Gastrocnemius medialis (tissue), 4 donors: ENCODE results near the gene ERBIN.
"Not testable (repeated sequence)": the region's sequence is repeated elsewhere in the genome, so short reads cannot be mapped to it uniquely, and the experiment has no call there.

Source experiments
- POLR2A ChIP-seq, 2 donors: fragments of 450-650 bp; IDR thresholded peaks; one replicate each; pipeline ENCODE4 v1.6.1; 2017; ENCODE audit warnings: antibody characterized with exemption in 2 of 2, mild to moderate bottlenecking in 2 of 2, moderate library complexity in 2 of 2
- TF ChIP-seq, protein P1 (sequence below), 5 experiments: fragments of 450-650 bp in 3 of 5; fragments of 200-600 bp in 2 of 5; sonication (generic) in 2 of 5; IDR thresholded peaks in 4 of 5; conservative IDR thresholded peaks in 1 of 5; 1 replicate in 4 of 5; 2 replicates in 1 of 5; pipeline ENCODE4 v1.5.1; 2016 to 2019; ENCODE audit warnings: antibody characterized with exemption in 5 of 5, mild to moderate bottlenecking in 3 of 5, moderate library complexity in 3 of 5

GRCh38 chr5:65892024-65892423 lies 34.4 kb upstream of the ERBIN start:
- TF ChIP-seq, protein P1, sequence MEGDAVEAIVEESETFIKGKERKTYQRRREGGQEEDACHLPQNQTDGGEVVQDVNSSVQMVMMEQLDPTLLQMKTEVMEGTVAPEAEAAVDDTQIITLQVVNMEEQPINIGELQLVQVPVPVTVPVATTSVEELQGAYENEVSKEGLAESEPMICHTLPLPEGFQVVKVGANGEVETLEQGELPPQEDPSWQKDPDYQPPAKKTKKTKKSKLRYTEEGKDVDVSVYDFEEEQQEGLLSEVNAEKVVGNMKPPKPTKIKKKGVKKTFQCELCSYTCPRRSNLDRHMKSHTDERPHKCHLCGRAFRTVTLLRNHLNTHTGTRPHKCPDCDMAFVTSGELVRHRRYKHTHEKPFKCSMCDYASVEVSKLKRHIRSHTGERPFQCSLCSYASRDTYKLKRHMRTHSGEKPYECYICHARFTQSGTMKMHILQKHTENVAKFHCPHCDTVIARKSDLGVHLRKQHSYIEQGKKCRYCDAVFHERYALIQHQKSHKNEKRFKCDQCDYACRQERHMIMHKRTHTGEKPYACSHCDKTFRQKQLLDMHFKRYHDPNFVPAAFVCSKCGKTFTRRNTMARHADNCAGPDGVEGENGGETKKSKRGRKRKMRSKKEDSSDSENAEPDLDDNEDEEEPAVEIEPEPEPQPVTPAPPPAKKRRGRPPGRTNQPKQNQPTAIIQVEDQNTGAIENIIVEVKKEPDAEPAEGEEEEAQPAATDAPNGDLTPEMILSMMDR (IDR thresholded peaks at IDR 0.05 in 4 of 5, conservative IDR thresholded peaks at IDR 0.05 in 1 of 5): not testable (repeated sequence)
- TF ChIP-seq POLR2A (IDR thresholded peaks at IDR 0.05): not testable (repeated sequence)
